ENCODE data around the gene TTC7B.

GRCh38 chr14:90649083-90649482, 167.1 kb downstream of the TTC7B start:
- TF ChIP-seq CTCF (IDR thresholded peaks at IDR 0.05; ENCODE audit: low read depth, low read length) (no peak), POLR2A (IDR thresholded peaks at IDR 0.05; ENCODE audit: extremely low read depth, insufficient read length) (no peak), MAX (IDR thresholded peaks at IDR 0.05; ENCODE audit: low read depth, low read length) (no peak)

Measured in NB4 (cell line).